Trophoblast cell (in vitro differentiated cells and primary cell): ENCODE data around the gene TMEM52B.
A peak's percentile ranks its signal among the peaks of the same experiment; 100 is the strongest.

Experiments
- DNase-seq, 2 donors: peaks; one replicate each; pipeline ENCODE4 v3.0.0-alpha.2; 2016
- H2AFZ ChIP-seq: 2 replicates; pipeline ENCODE4 v1.6.1; 2013; ENCODE audit warnings: low read length, moderate library complexity, mild to moderate bottlenecking; ENCODE audit not compliant: insufficient read depth, poor library complexity
- H2AK5ac ChIP-seq: 2 replicates; pipeline ENCODE4 v1.6.1; 2013; ENCODE audit warnings: mild to moderate bottlenecking, low read length
- H2BK120ac ChIP-seq: 2 replicates; pipeline ENCODE4 v1.6.1; 2013; ENCODE audit warnings: low read length, mild to moderate bottlenecking, moderate library complexity; ENCODE audit not compliant: insufficient read depth, poor library complexity
- H2BK12ac ChIP-seq: 2 replicates; pipeline ENCODE4 v1.6.1; 2013; ENCODE audit warnings: mild to moderate bottlenecking, low read length, moderate library complexity
- H2BK5ac ChIP-seq: 2 replicates; pipeline ENCODE4 v1.6.1; 2013; ENCODE audit warnings: low read length, low read depth, moderate library complexity, mild to moderate bottlenecking; ENCODE audit not compliant: poor library complexity
- H3K14ac ChIP-seq: 2 replicates; pipeline ENCODE4 v1.6.1; 2013; ENCODE audit warnings: mild to moderate bottlenecking, low read length
- H3K18ac ChIP-seq: 2 replicates; pipeline ENCODE4 v1.6.1; 2013; ENCODE audit warnings: mild to moderate bottlenecking, low read length
- H3K23ac ChIP-seq: 2 replicates; pipeline ENCODE4 v1.6.1; 2013; ENCODE audit warnings: low read length
- H3K27ac ChIP-seq: 2 replicates; pipeline ENCODE4 v1.5.1; 2013; ENCODE audit warnings: low read depth, mild to moderate bottlenecking, inconsistent platforms, low read length, moderate library complexity
- H3K27me3 ChIP-seq: 2 replicates; pipeline ENCODE4 v1.6.1; 2013; ENCODE audit warnings: inconsistent platforms, mild to moderate bottlenecking, low read length, moderate library complexity; ENCODE audit not compliant: insufficient read depth
- H3K36me3 ChIP-seq, 2 experiments: 1 replicate in 1 of 2; 2 replicates in 1 of 2; pipeline ENCODE4 v1.6.1; 2013; ENCODE audit warnings: low read length in 2 of 2, mild to moderate bottlenecking in 2 of 2, moderate library complexity in 1 of 2; ENCODE audit not compliant: insufficient read depth in 2 of 2, control insufficient read depth in 1 of 2
- H3K4ac ChIP-seq: 2 replicates; pipeline ENCODE4 v1.6.1; 2013; ENCODE audit warnings: low read depth, mild to moderate bottlenecking, low read length, moderate library complexity
- H3K4me1 ChIP-seq, 2 experiments: 1 replicate in 1 of 2; 2 replicates in 1 of 2; pipeline ENCODE4 v1.6.1; 2013; ENCODE audit warnings: low read length in 2 of 2, mild to moderate bottlenecking in 2 of 2, moderate library complexity in 1 of 2; ENCODE audit not compliant: insufficient read depth in 2 of 2, control insufficient read depth in 1 of 2
- H3K4me2 ChIP-seq: 2 replicates; pipeline ENCODE4 v1.6.1; 2013; ENCODE audit warnings: inconsistent platforms, mild to moderate bottlenecking, low read length, moderate library complexity
- H3K4me3 ChIP-seq: 2 replicates; pipeline ENCODE4 v1.5.1; 2013; ENCODE audit warnings: mild to moderate bottlenecking, low read depth, low read length, inconsistent platforms
- H3K79me1 ChIP-seq: one replicate; pipeline ENCODE4 v1.6.1; 2013; ENCODE audit warnings: low read length
- H3K79me2 ChIP-seq: 2 replicates; pipeline ENCODE4 v1.6.1; 2013; ENCODE audit warnings: low read length, mild to moderate bottlenecking; ENCODE audit not compliant: control insufficient read depth, insufficient read depth, poor library complexity
- H3K9ac ChIP-seq: 2 replicates; pipeline ENCODE4 v1.6.1; 2013; ENCODE audit warnings: mild to moderate bottlenecking, low read length
- H3K9me3 ChIP-seq: 2 replicates; pipeline ENCODE4 v1.6.1; 2013; ENCODE audit warnings: low read depth, mild to moderate bottlenecking, control low read depth, inconsistent platforms, low read length; ENCODE audit not compliant: insufficient read depth
- H4K12ac ChIP-seq: 2 replicates; pipeline ENCODE4 v1.6.1; 2013; ENCODE audit warnings: low read depth, mild to moderate bottlenecking, low read length, moderate library complexity
- H4K8ac ChIP-seq: 2 replicates; pipeline ENCODE4 v1.6.1; 2013; ENCODE audit warnings: low read depth, mild to moderate bottlenecking, low read length, moderate library complexity
- H4K91ac ChIP-seq: one replicate; pipeline ENCODE4 v1.6.1; 2013; ENCODE audit warnings: low read depth, mild to moderate bottlenecking, low read length, moderate library complexity
- WGBS: extraction: QIAGEN DNeasy Blood & Tissue Kit; methylation state at CpG from one replicate; pipeline ENCODE4 v1.1.7; 2013; ENCODE audit warnings: missing lambda C conversion rate; ENCODE audit not compliant: insufficient read length, insufficient coverage; ENCODE audit errors: extremely low coverage; 5-methylcytosine and 5-hydroxymethylcytosine counted together

TMEM52B gene

GRCh38 chr12:10205220-10205807 lies 26.5 kb downstream of the TMEM52B start:
- Histone ChIP-seq H2BK5ac (no peak overlapping the region), H3K27me3 (no peaks in the 10 kb centered on the region), H3K36me3 (no peaks in the 10 kb centered on the region), H3K9me3 (no peaks in the 10 kb centered on the region), H3K23ac (no peak overlapping the region), H3K4me2 (no peak overlapping the region), H3K79me2 (no peaks in the 10 kb centered on the region), H3K4ac (no peak overlapping the region), H3K4me3 (no peak overlapping the region), H4K91ac (no peak overlapping the region), H4K8ac (no peak overlapping the region), H3K79me1 (no peaks in the 10 kb centered on the region), H3K14ac (no peak overlapping the region), H3K18ac (no peak overlapping the region), H3K4me1 (no peaks in the 10 kb centered on the region), H2BK120ac (no peak overlapping the region), H2BK12ac (no peak overlapping the region), H4K12ac (no peak overlapping the region), H3K27ac (no peak overlapping the region), H2AFZ (no peak overlapping the region), H2AK5ac (no peak overlapping the region), H3K9ac (no peak overlapping the region)
- DNase-seq: peak; percentile 62 to 95
- no CpG with 5 or more reads among the region's 3 CpGs for WGBS

GRCh38 chr12:10207136-10207535 lies 28.3 kb downstream of the TMEM52B start:
- Histone ChIP-seq H3K18ac (no peak overlapping the region), H3K27ac (no peak overlapping the region), H4K91ac (no peak overlapping the region), H2AK5ac (no peak overlapping the region), H4K8ac (no peak overlapping the region), H2AFZ (no peak overlapping the region), H2BK5ac (no peak overlapping the region), H3K9me3 (no peaks in the 10 kb centered on the region), H3K4me2 (no peak overlapping the region), H2BK12ac (no peak overlapping the region), H3K23ac (no peak overlapping the region), H3K4me1 (no peaks in the 10 kb centered on the region), H3K36me3 (no peaks in the 10 kb centered on the region), H4K12ac (no peak overlapping the region), H3K9ac (no peak overlapping the region), H3K4me3 (no peak overlapping the region), H3K14ac (no peak overlapping the region), H3K79me2 (no peaks in the 10 kb centered on the region), H2BK120ac (no peak overlapping the region), H3K4ac (no peak overlapping the region), H3K79me1 (peaks cover 2% of the 10 kb centered on the region), H3K27me3 (no peaks in the 10 kb centered on the region)
- WGBS: no CpG with 5 or more reads among the region's 2 CpGs
- no peak for DNase-seq

GRCh38 chr12:10210225-10210624 lies 31.4 kb downstream of the TMEM52B start:
- no peak overlapping the region for H3K4me3 ChIP-seq
- H3K14ac ChIP-seq: no peak overlapping the region
- no peaks in the 10 kb centered on the region for H3K9me3 ChIP-seq
- WGBS: no CpG with 5 or more reads among the region's 15 CpGs
- H3K23ac ChIP-seq: no peak overlapping the region
- H2BK12ac ChIP-seq: no peak overlapping the region
- no peak overlapping the region for H2BK120ac ChIP-seq
- no peak overlapping the region for H3K27ac ChIP-seq
- H2BK5ac ChIP-seq: no peak overlapping the region
- no peak for DNase-seq
- peaks cover 3% of the 10 kb centered on the region for H3K79me2 ChIP-seq
- H3K9ac ChIP-seq: no peak overlapping the region
- no peak overlapping the region for H2AK5ac ChIP-seq
- no peaks in the 10 kb centered on the region for H3K36me3 ChIP-seq
- no peak overlapping the region for H4K8ac ChIP-seq
- H3K18ac ChIP-seq: no peak overlapping the region
- H4K12ac ChIP-seq: no peak overlapping the region
- no peak overlapping the region for H3K4me2 ChIP-seq
- H3K4ac ChIP-seq: no peak overlapping the region
- no peak overlapping the region for H4K91ac ChIP-seq
- H3K4me1 ChIP-seq: peaks cover 2 to 4% of the 10 kb centered on the region in 2 experiments
- H2AFZ ChIP-seq: no peak overlapping the region
- H3K79me1 ChIP-seq: peaks cover 11% of the 10 kb centered on the region
- no peaks in the 10 kb centered on the region for H3K27me3 ChIP-seq

GRCh38 chr12:10211101-10211939 lies 32.5 kb downstream of the TMEM52B start:
- Histone ChIP-seq H2AK5ac (no peak overlapping the region), H3K14ac (no peak overlapping the region), H3K4me1 (peaks cover 2 to 7% of the 10 kb centered on the region in 2 experiments), H3K23ac (no peak overlapping the region), H2BK120ac (no peak overlapping the region), H2AFZ (no peak overlapping the region), H4K91ac (no peak overlapping the region), H3K9me3 (no peaks in the 10 kb centered on the region), H3K27me3 (no peaks in the 10 kb centered on the region), H2BK5ac (no peak overlapping the region), H4K12ac (no peak overlapping the region), H3K4me2 (no peak overlapping the region), H3K27ac (no peak overlapping the region), H3K9ac (no peak overlapping the region), H3K4ac (no peak overlapping the region), H3K18ac (no peak overlapping the region), H2BK12ac (no peak overlapping the region), H4K8ac (no peak overlapping the region), H3K36me3 (no peaks in the 10 kb centered on the region), H3K79me2 (peaks cover 3% of the 10 kb centered on the region), H3K4me3 (no peak overlapping the region), H3K79me1 (peaks cover 11% of the 10 kb centered on the region)
- DNase-seq: peak in 1 of 2 donors; percentile 3
- WGBS: no CpG with 5 or more reads among the region's 25 CpGs
